ENCODE measurements around the gene FMR1.

Gene FMR1

GRCh38 chrX:147911192-147912022, at the start of gene FMR1:
Gene FMR1, plus strand, starts transcription at chrX:147911919. Its CDS starts 261 bp downstream, at chrX:147912180.
- peak within 1 kb of the TSS; percentile 71 for H3K4me3 ChIP-seq (ENCODE audit: low read length)
- DNase-seq (ENCODE audit: low read depth): peak; percentile 86
- TF ChIP-seq CTCF (conservative IDR thresholded peaks at IDR 0.05; ENCODE audit: low read length): no peak

GRCh38 chrX:147875866-147876596, 35.7 kb upstream of the FMR1 start:
- no peak for TF ChIP-seq CTCF (conservative IDR thresholded peaks at IDR 0.05; ENCODE audit: low read length)
- no peak for DNase-seq (ENCODE audit: low read depth)

GRCh38 chrX:147876849-147877646, 34.7 kb upstream of the FMR1 start:
- no peak for TF ChIP-seq CTCF (conservative IDR thresholded peaks at IDR 0.05; ENCODE audit: low read length)
- no peak for DNase-seq (ENCODE audit: low read depth)
- no peak overlapping the region for H3K4me3 ChIP-seq (ENCODE audit: low read length)

More at GRCh38 chrX:147875866-147876596, 35.7 kb upstream of the FMR1 start:
- no peak overlapping the region for H3K4me3 ChIP-seq (ENCODE audit: low read length)

GRCh38 chrX:147877726-147878125, 34.0 kb upstream of the FMR1 start:
- TF ChIP-seq CTCF (conservative IDR thresholded peaks at IDR 0.05; ENCODE audit: low read length): no peak
- no peak for DNase-seq (ENCODE audit: low read depth)
- no peak overlapping the region for H3K4me3 ChIP-seq (ENCODE audit: low read length)

- DNase-seq (ENCODE audit: low read depth): peak; percentile 1
- no peak overlapping the region for H3K4me3 ChIP-seq (ENCODE audit: low read length)
- no peak for TF ChIP-seq CTCF (conservative IDR thresholded peaks at IDR 0.05; ENCODE audit: low read length)
Observed at GRCh38 chrX:147884958-147885357, 26.8 kb upstream of the FMR1 start.

GRCh38 chrX:147890756-147891155, 21.0 kb upstream of the FMR1 start:
- no peak for DNase-seq (ENCODE audit: low read depth)
- H3K4me3 ChIP-seq (ENCODE audit: low read length): no peak overlapping the region
- TF ChIP-seq CTCF (conservative IDR thresholded peaks at IDR 0.05; ENCODE audit: low read length): no peak
